K562 (cell line): ENCODE measurements around the gene S100A8.

Experiments used
- CTCF ChIP-seq, 3 experiments: IDR thresholded peaks in 2 of 3; conservative IDR thresholded peaks in 1 of 3; 2 replicates each; pipeline ENCODE4 v1.5.1; 2011 to 2012; ENCODE audit warnings: low read length in 3 of 3, mild to moderate bottlenecking in 3 of 3, control low read depth in 2 of 3, improper control_type of control experiment in 1 of 3, inconsistent platforms in 1 of 3, low read depth in 1 of 3, mixed read lengths in 1 of 3, moderate library complexity in 1 of 3; ENCODE audit not compliant: insufficient read depth in 2 of 3
- MAZ ChIP-seq, 2 experiments: fragments of 450-650 bp in 1 of 2; sonication (generic) in 1 of 2; formaldehyde crosslinking; IDR thresholded peaks in 1 of 2; conservative IDR thresholded peaks in 1 of 2; 2 replicates each; pipeline versions ENCODE4 v1.4.0 to v1.5.0; 2020; ENCODE audit warnings: mild to moderate bottlenecking in 1 of 2, missing genetic modification reagents in 1 of 2
- NKRF ChIP-seq: fragments of 450-650 bp; IDR thresholded peaks from 2 replicates; pipeline ENCODE4 v1.6.1; 2016; ENCODE audit warnings: borderline replicate concordance
- TF ChIP-seq, protein P1 (sequence below): fragments of 250-450 bp; sonication (Bioruptor Pico); IDR thresholded peaks from 2 replicates; pipeline ENCODE4 v1.5.1; 2021; ENCODE audit warnings: mild to moderate bottlenecking

DNA sequence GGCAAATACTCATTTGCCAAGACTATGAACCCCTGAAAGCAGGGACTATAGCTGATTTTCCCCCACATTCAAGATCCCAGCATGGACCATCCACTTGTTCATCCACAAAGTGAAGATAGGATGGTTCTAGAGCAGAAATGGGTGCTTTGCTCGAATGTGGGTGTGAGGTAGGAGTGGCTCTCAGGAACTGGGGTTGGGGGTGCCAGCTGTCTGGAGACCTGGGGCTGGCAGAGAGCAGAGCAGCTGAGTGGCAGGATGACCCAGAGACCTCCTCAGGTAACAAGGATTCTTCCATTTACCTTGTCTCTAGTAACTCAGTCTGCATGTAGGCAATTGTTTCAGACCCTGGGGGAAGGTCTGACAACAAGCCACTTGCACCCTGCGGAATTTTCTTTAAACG, 27.2 kb downstream of the S100A8 start:
- TF ChIP-seq MAZ (CRISPR knock-in tag; conservative IDR thresholded peaks at IDR 0.05 in 1 of 2, IDR thresholded peaks at IDR 0.05 in 1 of 2) (no peak), CTCF (IDR thresholded peaks at IDR 0.05 in 2 of 3, conservative IDR thresholded peaks at IDR 0.05 in 1 of 3; ENCODE audit: insufficient read depth in 2 of 3, low read depth in 1 of 3, low read length in 3 of 3) (no peak), NKRF (no peak)
- TF ChIP-seq, protein P1, sequence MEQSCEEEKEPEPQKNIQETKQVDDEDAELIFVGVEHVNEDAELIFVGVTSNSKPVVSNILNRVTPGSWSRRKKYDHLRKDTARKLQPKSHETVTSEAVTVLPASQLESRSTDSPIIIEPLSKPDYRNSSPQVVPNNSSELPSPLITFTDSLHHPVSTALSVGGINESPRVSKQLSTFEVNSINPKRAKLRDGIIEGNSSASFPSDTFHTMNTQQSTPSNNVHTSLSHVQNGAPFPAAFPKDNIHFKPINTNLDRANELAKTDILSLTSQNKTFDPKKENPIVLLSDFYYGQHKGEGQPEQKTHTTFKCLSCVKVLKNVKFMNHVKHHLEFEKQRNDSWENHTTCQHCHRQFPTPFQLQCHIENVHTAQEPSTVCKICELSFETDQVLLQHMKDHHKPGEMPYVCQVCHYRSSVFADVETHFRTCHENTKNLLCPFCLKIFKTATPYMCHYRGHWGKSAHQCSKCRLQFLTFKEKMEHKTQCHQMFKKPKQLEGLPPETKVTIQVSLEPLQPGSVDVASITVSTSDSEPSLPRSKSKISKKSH (CRISPR knock-in tag), result no peak
